Trophoblast cell (in vitro differentiated cells and primary cell): ENCODE results near the gene POU3F4. TPM values are rescaled to one million over a fixed set of nuclear protein-coding genes. Genes with fewer than 3 reads are reported as not detected.

Source experiments
- DNase-seq, 2 donors: peaks; one replicate each; pipeline ENCODE4 v3.0.0-alpha.2; 2016
- H2AFZ ChIP-seq: 2 replicates; pipeline ENCODE4 v1.6.1; 2013; ENCODE audit warnings: low read length, moderate library complexity, mild to moderate bottlenecking; ENCODE audit not compliant: insufficient read depth, poor library complexity
- H2AK5ac ChIP-seq: 2 replicates; pipeline ENCODE4 v1.6.1; 2013; ENCODE audit warnings: mild to moderate bottlenecking, low read length
- H2BK120ac ChIP-seq: 2 replicates; pipeline ENCODE4 v1.6.1; 2013; ENCODE audit warnings: low read length, mild to moderate bottlenecking, moderate library complexity; ENCODE audit not compliant: insufficient read depth, poor library complexity
- H2BK12ac ChIP-seq: 2 replicates; pipeline ENCODE4 v1.6.1; 2013; ENCODE audit warnings: mild to moderate bottlenecking, low read length, moderate library complexity
- H2BK5ac ChIP-seq: 2 replicates; pipeline ENCODE4 v1.6.1; 2013; ENCODE audit warnings: low read length, low read depth, moderate library complexity, mild to moderate bottlenecking; ENCODE audit not compliant: poor library complexity
- H3K14ac ChIP-seq: 2 replicates; pipeline ENCODE4 v1.6.1; 2013; ENCODE audit warnings: mild to moderate bottlenecking, low read length
- H3K18ac ChIP-seq: 2 replicates; pipeline ENCODE4 v1.6.1; 2013; ENCODE audit warnings: mild to moderate bottlenecking, low read length
- H3K23ac ChIP-seq: 2 replicates; pipeline ENCODE4 v1.6.1; 2013; ENCODE audit warnings: low read length
- H3K27ac ChIP-seq: 2 replicates; pipeline ENCODE4 v1.5.1; 2013; ENCODE audit warnings: low read depth, mild to moderate bottlenecking, inconsistent platforms, low read length, moderate library complexity
- H3K27me3 ChIP-seq: 2 replicates; pipeline ENCODE4 v1.6.1; 2013; ENCODE audit warnings: inconsistent platforms, mild to moderate bottlenecking, low read length, moderate library complexity; ENCODE audit not compliant: insufficient read depth
- H3K36me3 ChIP-seq, 2 experiments: 1 replicate in 1 of 2; 2 replicates in 1 of 2; pipeline ENCODE4 v1.6.1; 2013; ENCODE audit warnings: low read length in 2 of 2, mild to moderate bottlenecking in 2 of 2, moderate library complexity in 1 of 2; ENCODE audit not compliant: insufficient read depth in 2 of 2, control insufficient read depth in 1 of 2
- H3K4ac ChIP-seq: 2 replicates; pipeline ENCODE4 v1.6.1; 2013; ENCODE audit warnings: low read depth, mild to moderate bottlenecking, low read length, moderate library complexity
- H3K4me1 ChIP-seq, 2 experiments: 1 replicate in 1 of 2; 2 replicates in 1 of 2; pipeline ENCODE4 v1.6.1; 2013; ENCODE audit warnings: low read length in 2 of 2, mild to moderate bottlenecking in 2 of 2, moderate library complexity in 1 of 2; ENCODE audit not compliant: insufficient read depth in 2 of 2, control insufficient read depth in 1 of 2
- H3K4me2 ChIP-seq: 2 replicates; pipeline ENCODE4 v1.6.1; 2013; ENCODE audit warnings: inconsistent platforms, mild to moderate bottlenecking, low read length, moderate library complexity
- H3K4me3 ChIP-seq: 2 replicates; pipeline ENCODE4 v1.5.1; 2013; ENCODE audit warnings: mild to moderate bottlenecking, low read depth, low read length, inconsistent platforms
- H3K79me1 ChIP-seq: one replicate; pipeline ENCODE4 v1.6.1; 2013; ENCODE audit warnings: low read length
- H3K79me2 ChIP-seq: 2 replicates; pipeline ENCODE4 v1.6.1; 2013; ENCODE audit warnings: low read length, mild to moderate bottlenecking; ENCODE audit not compliant: control insufficient read depth, insufficient read depth, poor library complexity
- H3K9ac ChIP-seq: 2 replicates; pipeline ENCODE4 v1.6.1; 2013; ENCODE audit warnings: mild to moderate bottlenecking, low read length
- H3K9me3 ChIP-seq: 2 replicates; pipeline ENCODE4 v1.6.1; 2013; ENCODE audit warnings: low read depth, mild to moderate bottlenecking, control low read depth, inconsistent platforms, low read length; ENCODE audit not compliant: insufficient read depth
- H4K12ac ChIP-seq: 2 replicates; pipeline ENCODE4 v1.6.1; 2013; ENCODE audit warnings: low read depth, mild to moderate bottlenecking, low read length, moderate library complexity
- H4K8ac ChIP-seq: 2 replicates; pipeline ENCODE4 v1.6.1; 2013; ENCODE audit warnings: low read depth, mild to moderate bottlenecking, low read length, moderate library complexity
- H4K91ac ChIP-seq: one replicate; pipeline ENCODE4 v1.6.1; 2013; ENCODE audit warnings: low read depth, mild to moderate bottlenecking, low read length, moderate library complexity
- WGBS: extraction: QIAGEN DNeasy Blood & Tissue Kit; methylation state at CpG from one replicate; pipeline ENCODE4 v1.1.7; 2013; ENCODE audit warnings: missing lambda C conversion rate; ENCODE audit not compliant: insufficient read length, insufficient coverage; ENCODE audit errors: extremely low coverage; 5-methylcytosine and 5-hydroxymethylcytosine counted together
- polyA plus RNA-seq: library from polyadenylated mRNA; stranded (reverse); fragments of 200-250 nt; gene quantifications from 2 replicates; pipeline ENCODE4 v1.2.3, GENCODE V29; 2013

The POU3F4 gene
- polyA plus RNA-seq, result not detected in 2 replicates

- Histone ChIP-seq H3K79me2 (no peaks in the 10 kb centered on the region), H4K8ac (no peak within 1 kb of the TSS), H3K9me3 (no peaks in the 10 kb centered on the region), H4K91ac (no peak within 1 kb of the TSS), H3K18ac (no peak within 1 kb of the TSS), H3K14ac (no peak within 1 kb of the TSS), H3K4ac (no peak within 1 kb of the TSS), H2BK120ac (no peak within 1 kb of the TSS), H3K27me3 (peaks cover 27% of the 10 kb centered on the region), H2BK5ac (no peak within 1 kb of the TSS), H3K79me1 (no peaks in the 10 kb centered on the region), H2AFZ (no peak within 1 kb of the TSS), H3K27ac (no peak within 1 kb of the TSS), H2BK12ac (no peak within 1 kb of the TSS), H4K12ac (no peak within 1 kb of the TSS), H3K36me3 (no peaks in the 10 kb centered on the region), H3K9ac (no peak within 1 kb of the TSS), H3K4me3 (peak within 1 kb of the TSS; percentile 48), H3K4me2 (peak within 1 kb of the TSS; percentile 81), H3K23ac (no peak within 1 kb of the TSS), H2AK5ac (no peak within 1 kb of the TSS), H3K4me1 (peaks cover 0 to 6% of the 10 kb centered on the region in 2 experiments)
- WGBS, result no CpG with 5 or more reads among the region's 25 CpGs
- no peak for DNase-seq
Observed at GRCh38 chrX:83508006-83508405, at the start of gene POU3F4. Gene POU3F4, plus strand, starts transcription at chrX:83508290. Its CDS starts 35 bp downstream, at chrX:83508325.

GRCh38 chrX:83469551-83469950 lies 38.5 kb upstream of the POU3F4 start:
- Histone ChIP-seq H2AK5ac (no peak overlapping the region), H2BK5ac (no peak overlapping the region), H2AFZ (no peak overlapping the region), H3K23ac (no peak overlapping the region), H3K36me3 (no peaks in the 10 kb centered on the region), H3K79me2 (no peaks in the 10 kb centered on the region), H3K27ac (no peak overlapping the region), H3K79me1 (no peaks in the 10 kb centered on the region), H3K9ac (no peak overlapping the region), H2BK120ac (no peak overlapping the region), H3K18ac (no peak overlapping the region), H4K12ac (no peak overlapping the region), H3K4me1 (no peaks in the 10 kb centered on the region), H4K8ac (no peak overlapping the region), H3K4me3 (no peak overlapping the region), H2BK12ac (no peak overlapping the region), H3K9me3 (no peaks in the 10 kb centered on the region), H3K4ac (no peak overlapping the region), H3K14ac (no peak overlapping the region), H3K27me3 (no peaks in the 10 kb centered on the region), H4K91ac (no peak overlapping the region), H3K4me2 (no peak overlapping the region)
- DNase-seq, result peak in 1 of 2 donors; percentile 50

GRCh38 chrX:83495898-83496297 lies 12.2 kb upstream of the POU3F4 start:
- Histone ChIP-seq H3K79me1 (no peaks in the 10 kb centered on the region), H3K4me3 (no peak overlapping the region), H3K27ac (no peak overlapping the region), H4K12ac (no peak overlapping the region), H2BK12ac (no peak overlapping the region), H2AFZ (no peak overlapping the region), H3K79me2 (no peaks in the 10 kb centered on the region), H3K18ac (no peak overlapping the region), H3K4me2 (no peak overlapping the region), H3K36me3 (no peaks in the 10 kb centered on the region), H4K8ac (no peak overlapping the region), H3K14ac (no peak overlapping the region), H3K27me3 (peaks cover under 1% of the 10 kb centered on the region), H3K4me1 (no peaks in the 10 kb centered on the region), H3K9ac (no peak overlapping the region), H3K23ac (no peak overlapping the region), H4K91ac (no peak overlapping the region), H3K9me3 (no peaks in the 10 kb centered on the region), H3K4ac (no peak overlapping the region), H2BK5ac (no peak overlapping the region), H2AK5ac (no peak overlapping the region), H2BK120ac (no peak overlapping the region)
- no peak for DNase-seq
- no CpG with 5 or more reads among the region's 2 CpGs for WGBS

GRCh38 chrX:83501003-83501402 lies 7.1 kb upstream of the POU3F4 start:
- H2BK120ac ChIP-seq, result no peak overlapping the region
- H2AFZ ChIP-seq, result no peak overlapping the region
- no peak overlapping the region for H3K23ac ChIP-seq
- no peak overlapping the region for H4K8ac ChIP-seq
- H3K4ac ChIP-seq, result no peak overlapping the region
- no peak overlapping the region for H3K9ac ChIP-seq
- H4K12ac ChIP-seq, result no peak overlapping the region
- H3K79me1 ChIP-seq, result no peaks in the 10 kb centered on the region
- H3K4me1 ChIP-seq, result no peaks in the 10 kb centered on the region
- H2AK5ac ChIP-seq, result no peak overlapping the region
- H4K91ac ChIP-seq, result no peak overlapping the region
- no peaks in the 10 kb centered on the region for H3K9me3 ChIP-seq
- peaks cover 21% of the 10 kb centered on the region for H3K27me3 ChIP-seq
- H3K4me2 ChIP-seq, result no peak overlapping the region
- no peaks in the 10 kb centered on the region for H3K36me3 ChIP-seq
- no peak overlapping the region for H2BK12ac ChIP-seq
- no peak overlapping the region for H3K27ac ChIP-seq
- no peak overlapping the region for H3K18ac ChIP-seq
- H3K14ac ChIP-seq, result no peak overlapping the region
- DNase-seq, result no peak
- no peak overlapping the region for H2BK5ac ChIP-seq
- no CpG with 5 or more reads among the region's 9 CpGs for WGBS
- no peak overlapping the region for H3K4me3 ChIP-seq
- H3K79me2 ChIP-seq, result no peaks in the 10 kb centered on the region
